ENCODE results near the gene TLK1.

TLK1 gene

GRCh38 chr2:171009386-171009785 lies 151.3 kb downstream of the TLK1 start:
- in situ Hi-C loops (cut with MboI; ENCODE audit: low sequenced_read_pairs), result no loop called here

GRCh38 chr2:171008550-171009205 lies 152.0 kb downstream of the TLK1 start:
- in situ Hi-C loops (cut with MboI; ENCODE audit: low sequenced_read_pairs), result no loop called here

GRCh38 chr2:171004833-171005232 lies 155.9 kb downstream of the TLK1 start:
- in situ Hi-C loops (cut with MboI; ENCODE audit: low sequenced_read_pairs), result no loop called here

GRCh38 chr2:171004363-171004762 lies 156.3 kb downstream of the TLK1 start:
- in situ Hi-C loops (cut with MboI; ENCODE audit: low sequenced_read_pairs), result no loop called here

GRCh38 chr2:170999654-171000053 lies 161.0 kb downstream of the TLK1 start:
- in situ Hi-C loops (cut with MboI; ENCODE audit: low sequenced_read_pairs), result no loop called here

GRCh38 chr2:170997893-170998597 lies 162.6 kb downstream of the TLK1 start:
- in situ Hi-C loops (cut with MboI; ENCODE audit: low sequenced_read_pairs), result no loop called here

GRCh38 chr2:170996316-170996715 lies 164.4 kb downstream of the TLK1 start:
- in situ Hi-C loops (cut with MboI; ENCODE audit: low sequenced_read_pairs), result no loop called here

GRCh38 chr2:170991398-170992182 lies 169.1 kb downstream of the TLK1 start:
- in situ Hi-C loops (cut with MboI; ENCODE audit: low sequenced_read_pairs), result no loop called here

GRCh38 chr2:170986566-170987258 lies 174.0 kb downstream of the TLK1 start:
- in situ Hi-C loops (cut with MboI; ENCODE audit: low sequenced_read_pairs), result no loop called here

GRCh38 chr2:170985407-170985806 lies 175.3 kb downstream of the TLK1 start:
- in situ Hi-C loops (cut with MboI; ENCODE audit: low sequenced_read_pairs), result no loop called here

GRCh38 chr2:170984079-170984478 lies 176.6 kb downstream of the TLK1 start:
- in situ Hi-C loops (cut with MboI; ENCODE audit: low sequenced_read_pairs), result no loop called here

- in situ Hi-C loops (cut with MboI; ENCODE audit: low sequenced_read_pairs), result no loop called here
Measured at GRCh38 chr2:170975943-170976270, 184.8 kb downstream of the TLK1 start.

- in situ Hi-C loops (cut with MboI; ENCODE audit: low sequenced_read_pairs), result no loop called here
Measured at GRCh38 chr2:170975127-170975942, 185.4 kb downstream of the TLK1 start.

- in situ Hi-C loops (cut with MboI; ENCODE audit: low sequenced_read_pairs), result no loop called here
Measured at GRCh38 chr2:170974304-170974993, 186.2 kb downstream of the TLK1 start.

GRCh38 chr2:170973492-170974303 lies 187.0 kb downstream of the TLK1 start:
- in situ Hi-C loops (cut with MboI; ENCODE audit: low sequenced_read_pairs), result no loop called here

- in situ Hi-C loops (cut with MboI; ENCODE audit: low sequenced_read_pairs), result no loop called here
Measured at GRCh38 chr2:170973225-170973491, 187.5 kb downstream of the TLK1 start.

GRCh38 chr2:170972296-170973224 lies 188.1 kb downstream of the TLK1 start:
- in situ Hi-C loops (cut with MboI; ENCODE audit: low sequenced_read_pairs), result no loop called here

GRCh38 chr2:170971071-170971470 lies 189.6 kb downstream of the TLK1 start:
- in situ Hi-C loops (cut with MboI; ENCODE audit: low sequenced_read_pairs), result no loop called here

Data from hTERT RPE-1 (cell line).